ENCODE results near the gene METTL21C.

METTL21C gene

DNA sequence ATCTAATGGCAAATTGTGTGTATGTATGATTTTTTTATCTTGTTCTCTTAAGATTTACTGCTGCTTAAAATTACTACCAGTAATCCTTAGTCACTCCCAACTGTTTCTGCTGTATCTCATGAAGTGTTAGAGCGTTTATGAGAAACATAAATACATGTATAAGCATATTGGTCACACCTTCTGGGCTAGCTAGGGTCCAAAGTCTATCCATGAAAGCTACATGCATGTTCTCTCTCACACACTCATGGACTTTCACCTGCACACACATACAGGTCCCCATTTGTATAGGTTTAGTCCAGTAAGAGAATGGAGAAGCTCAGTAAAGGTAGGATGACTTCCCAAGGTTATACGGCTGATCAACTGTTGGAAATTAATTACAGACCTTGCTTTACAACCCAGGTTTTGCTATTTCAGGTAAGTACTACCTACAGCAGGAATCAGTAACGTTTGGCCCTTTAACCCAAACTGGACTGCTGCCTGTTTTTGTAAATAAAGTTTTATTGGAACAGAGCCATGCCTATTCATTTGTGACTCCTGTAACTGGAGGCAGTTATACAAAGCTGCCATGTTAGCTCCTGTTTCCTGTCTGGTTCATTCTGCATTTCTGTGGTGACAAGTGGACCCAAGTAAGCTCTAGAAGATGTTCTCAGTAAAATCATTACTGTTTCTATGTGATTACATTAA is 15.3 kb downstream of the METTL21C start:
- TF ChIP-seq CTCF (IDR thresholded peaks at IDR 0.05; ENCODE audit: control extremely low read depth, extremely low read depth, low read depth, missing control alignments): no peak
- no peak for DNase-seq (ENCODE audit: extremely low spot score)
- ChIA-PET CTCF (interaction anchor here (0.7 kb wide), 1 partner anchor 41 kb away, joined by 3 read pairs; no protein-coding TSS in a partner anchor), POLR2A (no interaction called here)

DNA sequence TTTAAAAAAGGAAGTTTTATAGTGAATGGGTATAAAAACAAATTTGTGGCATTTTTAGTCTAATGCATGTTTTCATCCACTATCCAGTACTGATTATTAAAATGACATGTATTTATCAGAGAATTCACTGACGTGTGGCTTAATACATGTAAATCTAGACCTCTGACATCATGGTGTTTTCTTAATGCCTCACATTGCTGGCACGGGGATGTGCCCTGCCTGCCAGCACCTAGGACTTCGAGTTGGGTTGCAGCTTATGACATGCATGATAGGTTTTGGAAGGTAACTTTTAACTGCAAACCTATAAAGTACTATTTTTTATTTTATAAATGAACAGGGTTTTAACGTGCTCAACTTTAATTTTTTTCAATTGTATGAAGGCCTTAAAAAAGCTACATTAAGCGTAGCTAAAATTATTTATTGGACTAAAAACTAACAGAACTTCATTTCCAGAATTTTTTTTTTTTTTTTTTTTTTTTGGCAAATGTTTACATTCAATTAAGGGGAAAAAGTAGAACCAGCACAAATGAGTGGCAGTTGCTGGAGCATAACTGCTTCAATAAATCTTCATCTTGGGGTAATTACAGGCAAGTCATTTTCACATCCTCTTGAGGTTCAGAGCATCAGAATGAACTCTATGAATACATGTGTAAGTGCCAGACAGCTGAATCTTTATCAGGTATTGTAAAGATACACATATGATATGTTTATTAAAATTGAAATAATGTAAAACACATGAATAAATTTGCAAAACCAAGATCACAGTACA is 16.3 kb downstream of the METTL21C start:
- ChIA-PET POLR2A (no interaction called here), CTCF (interaction anchor here (0.7 kb wide), 1 partner anchor 40 kb away, joined by 3 read pairs; no protein-coding TSS in a partner anchor)
- no peak for TF ChIP-seq CTCF (IDR thresholded peaks at IDR 0.05; ENCODE audit: control extremely low read depth, extremely low read depth, low read depth, missing control alignments)
- DNase-seq (ENCODE audit: extremely low spot score): no peak

DNA sequence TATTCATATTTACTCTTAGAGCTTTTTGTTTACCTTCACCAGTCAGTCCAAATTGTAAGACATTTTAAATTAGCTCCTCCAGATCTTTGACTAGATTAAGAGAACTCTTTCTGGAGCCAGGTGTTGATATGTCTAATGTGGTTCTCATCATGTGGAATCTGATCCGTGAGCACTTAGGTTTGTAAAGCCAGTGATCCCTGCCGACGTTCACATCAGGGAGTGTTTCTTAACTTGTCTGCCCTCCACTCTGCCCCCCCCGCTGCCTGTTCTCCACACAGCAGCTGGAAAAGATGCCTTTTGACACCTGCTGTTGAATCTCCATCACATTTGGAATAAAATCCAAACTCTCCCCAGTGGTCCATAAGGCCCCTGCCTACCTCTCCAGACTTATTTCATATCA is 17.7 kb downstream of the METTL21C start:
- CTCF ChIA-PET: interaction anchor here (0.8 kb wide), 1 partner anchor 38 kb away, joined by 3 read pairs; no protein-coding TSS in a partner anchor
- no peak for TF ChIP-seq CTCF (IDR thresholded peaks at IDR 0.05; ENCODE audit: control extremely low read depth, extremely low read depth, low read depth, missing control alignments)
- no peak for DNase-seq (ENCODE audit: extremely low spot score)
- POLR2A ChIA-PET: no interaction called here

DNA sequence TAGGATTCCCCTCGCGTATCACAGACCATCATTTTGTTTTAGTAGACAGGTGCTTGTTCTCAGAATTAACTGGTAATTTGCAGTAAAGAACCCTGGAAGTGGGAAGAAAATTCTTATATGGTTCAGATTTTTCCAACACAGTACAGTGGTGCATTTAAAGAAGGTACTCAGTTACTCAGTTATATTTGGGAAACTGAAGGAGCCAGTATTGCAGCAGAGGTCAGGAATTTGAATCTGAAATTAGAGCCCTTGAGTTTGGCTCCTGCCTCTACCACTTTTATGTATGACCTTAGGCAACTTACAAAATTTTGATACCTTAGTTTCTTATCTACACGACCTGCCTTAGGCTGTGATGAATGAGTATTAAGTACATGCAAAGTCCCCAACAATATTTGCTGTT is 19.7 kb downstream of the METTL21C start:
- ChIA-PET CTCF (interaction anchor here (0.9 to 1.3 kb wide), 3 partner anchors 8 to 83 kb away, joined by 3 to 4 read pairs (median 4); no protein-coding TSS in a partner anchor), POLR2A (no interaction called here)
- DNase-seq (ENCODE audit: extremely low spot score): no peak
- no peak for TF ChIP-seq CTCF (IDR thresholded peaks at IDR 0.05; ENCODE audit: control extremely low read depth, extremely low read depth, low read depth, missing control alignments)

DNA sequence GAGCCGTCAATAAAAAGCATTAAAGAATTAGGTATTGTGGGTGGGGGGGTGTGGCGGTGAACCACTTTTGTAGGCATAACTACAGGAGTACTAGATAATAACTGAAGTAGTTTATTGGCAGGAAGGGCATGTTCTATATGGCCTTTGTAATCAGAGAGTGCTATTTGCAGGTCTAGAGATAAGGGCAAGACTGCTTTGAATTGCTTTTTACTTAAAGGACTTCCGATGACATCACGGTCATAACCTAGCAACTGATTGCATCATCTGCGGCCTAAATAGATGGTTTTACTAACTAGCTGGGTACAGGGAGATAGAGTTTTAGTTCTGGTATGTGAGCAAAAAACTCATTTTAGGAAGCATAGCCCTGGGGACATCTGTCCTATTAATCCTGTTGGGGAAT is 24.7 kb downstream of the METTL21C start:
- no peak for TF ChIP-seq CTCF (IDR thresholded peaks at IDR 0.05; ENCODE audit: control extremely low read depth, extremely low read depth, low read depth, missing control alignments)
- POLR2A ChIA-PET: no interaction called here
- no peak for DNase-seq (ENCODE audit: extremely low spot score)
- CTCF ChIA-PET: no interaction called here

DNA sequence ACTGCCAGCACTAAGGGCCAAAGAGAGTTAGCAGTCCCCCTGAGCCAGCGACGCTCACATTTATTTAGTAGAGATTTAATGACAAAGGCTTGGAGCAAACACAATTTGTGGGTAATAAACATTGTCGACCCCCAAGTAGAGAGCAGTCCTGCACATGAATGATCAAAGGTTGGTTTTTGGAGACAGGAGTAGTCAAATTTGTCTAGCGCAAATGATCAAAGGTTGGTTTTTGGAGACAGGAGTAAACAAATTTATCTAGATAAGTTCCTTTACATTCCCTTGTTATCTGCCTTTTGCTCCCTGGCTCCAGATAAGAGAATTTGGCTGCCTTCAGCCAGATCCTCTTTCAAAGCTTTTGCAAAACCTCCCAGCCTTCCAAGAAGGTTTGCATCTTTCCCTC is 26.9 kb downstream of the METTL21C start:
- no peak for DNase-seq (ENCODE audit: extremely low spot score)
- no peak for TF ChIP-seq CTCF (IDR thresholded peaks at IDR 0.05; ENCODE audit: control extremely low read depth, extremely low read depth, low read depth, missing control alignments)
- ChIA-PET POLR2A (no interaction called here), CTCF (interaction anchor here (1.7 kb wide), 1 partner anchor 18 kb away, joined by 4 read pairs; no protein-coding TSS in a partner anchor)

All from GM10248 (cell line).